GM18505 (cell line): ENCODE measurements around the gene ARHGEF9.
A peak's percentile ranks its signal among the peaks of the same experiment; 100 is the strongest.

ENCODE experiments used
- ATAC-seq: cut with Tn5 transposase; IDR thresholded peaks from one replicate; pipeline ENCODE4 v1.9.1; 2021; ENCODE audit not compliant: unreplicated experiment
- POLR2A ChIP-seq: IDR thresholded peaks from 4 replicates; pipeline ENCODE4 v1.6.1; 2011; ENCODE audit warnings: borderline replicate concordance; ENCODE audit not compliant: insufficient read depth, insufficient read length; ENCODE audit errors: extremely low read depth

Gene ARHGEF9

DNA sequence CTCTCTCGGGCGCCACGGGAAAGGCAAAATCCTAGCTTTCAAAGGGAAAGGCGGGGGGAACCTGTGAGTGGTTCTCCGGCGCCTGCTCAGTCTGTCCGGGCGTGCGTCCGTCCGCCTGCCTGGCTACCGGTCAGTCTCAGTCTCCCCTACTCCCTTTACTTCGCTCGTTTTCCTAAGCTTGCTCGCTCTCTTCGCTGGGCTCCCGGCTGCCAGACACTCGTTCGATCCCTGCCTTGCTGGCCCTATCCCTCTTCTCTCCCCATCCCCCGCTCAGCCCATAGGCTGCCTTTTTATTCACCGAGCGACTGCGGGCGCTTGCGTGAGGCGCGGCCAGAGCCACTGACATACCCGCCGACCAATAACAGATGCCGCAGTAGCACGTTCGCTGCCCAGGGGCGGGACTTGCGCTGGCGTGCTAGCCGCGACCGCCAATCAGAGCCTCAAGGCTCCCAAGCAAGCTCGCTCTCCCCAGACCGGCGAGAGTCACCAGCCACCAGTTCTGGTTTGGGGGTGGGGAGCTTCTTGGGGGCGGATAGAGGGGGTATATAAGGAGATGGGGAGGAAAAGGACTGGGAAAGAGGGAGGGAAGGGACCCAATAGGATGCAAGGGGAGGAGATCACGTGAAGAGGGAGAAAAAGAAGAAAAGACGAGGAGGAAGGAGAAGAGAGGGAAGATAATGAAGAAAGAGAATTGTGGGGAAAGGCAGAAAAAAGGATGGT is 30.0 kb downstream of the ARHGEF9 start:
- peak; percentile 98 for ATAC-seq
- peak; percentile 81 for TF ChIP-seq POLR2A

DNA sequence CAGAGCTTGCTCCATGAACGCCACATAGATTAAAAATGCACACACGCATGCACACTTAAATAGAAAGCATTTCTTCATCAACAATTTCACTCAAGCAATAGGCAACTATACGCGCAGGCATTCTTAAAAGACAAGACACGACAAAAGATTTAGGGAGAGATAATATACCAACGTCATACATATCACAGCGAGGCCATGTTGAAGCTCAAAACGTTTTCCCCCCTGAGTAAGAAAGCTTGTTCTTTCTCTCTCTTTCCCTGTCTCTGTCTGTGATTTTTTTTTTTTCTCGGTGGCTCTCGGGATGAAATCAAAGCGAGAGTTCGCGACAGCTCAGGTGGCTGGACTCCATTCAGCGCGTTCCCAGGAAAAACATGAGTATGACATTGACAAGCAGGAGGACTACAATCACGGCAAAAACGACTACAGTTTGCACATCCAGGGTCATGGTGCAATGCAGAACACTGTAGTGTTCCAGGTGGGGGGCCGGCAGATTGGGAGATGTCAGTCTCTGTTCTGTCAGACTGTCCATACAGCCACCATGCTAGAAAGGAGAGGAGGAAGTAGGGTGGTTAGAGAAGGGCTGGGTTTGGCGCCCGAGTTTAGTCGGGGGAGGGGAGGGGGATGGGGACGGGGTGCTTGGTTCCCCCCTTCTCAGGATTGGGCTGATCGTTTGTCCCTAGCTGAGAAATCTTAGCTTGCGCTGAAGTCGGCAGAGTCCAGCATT is 30.7 kb downstream of the ARHGEF9 start:
- no peak for TF ChIP-seq POLR2A
- peak; percentile 26 for ATAC-seq

DNA sequence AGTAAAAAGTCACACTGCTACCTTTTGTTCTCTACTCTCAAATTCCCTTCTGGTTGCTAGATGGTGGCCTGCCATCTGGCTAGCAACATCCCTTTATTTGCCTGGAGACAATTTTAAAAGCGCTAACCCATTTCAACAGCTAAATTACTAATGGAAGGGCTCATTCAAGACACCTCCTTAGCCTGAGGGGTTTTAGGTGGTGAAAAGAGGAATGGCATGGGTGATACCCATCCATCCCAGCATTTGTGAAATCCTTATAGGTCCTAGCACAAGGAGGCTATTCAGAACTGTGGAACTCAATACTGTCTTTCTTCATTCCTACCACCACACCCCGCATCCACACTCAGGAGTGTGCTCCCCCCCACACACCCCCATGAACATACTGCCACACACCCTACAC is 33.5 kb downstream of the ARHGEF9 start:
- no peak for TF ChIP-seq POLR2A
- no peak for ATAC-seq

DNA sequence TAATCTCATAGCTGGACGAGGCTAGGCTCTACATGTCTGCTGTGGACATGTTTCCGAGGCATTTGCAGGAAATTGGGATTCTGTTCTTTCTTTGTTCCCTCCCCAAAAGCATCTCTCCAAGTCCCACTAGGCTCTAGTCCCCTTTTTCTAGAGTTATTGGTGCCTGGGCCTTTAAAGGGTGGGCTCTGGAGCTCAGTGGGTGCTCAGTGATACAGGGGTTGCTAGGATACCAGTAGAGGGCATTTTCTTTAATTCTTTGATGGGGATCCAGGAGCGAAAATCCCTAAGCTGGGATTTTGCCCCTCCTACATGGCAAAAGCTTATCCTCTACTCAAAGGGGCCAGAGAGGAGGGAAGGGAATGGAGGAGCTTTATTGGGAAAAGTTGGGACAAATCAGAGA is 34.2 kb downstream of the ARHGEF9 start:
- ATAC-seq: no peak
- TF ChIP-seq POLR2A: no peak

DNA sequence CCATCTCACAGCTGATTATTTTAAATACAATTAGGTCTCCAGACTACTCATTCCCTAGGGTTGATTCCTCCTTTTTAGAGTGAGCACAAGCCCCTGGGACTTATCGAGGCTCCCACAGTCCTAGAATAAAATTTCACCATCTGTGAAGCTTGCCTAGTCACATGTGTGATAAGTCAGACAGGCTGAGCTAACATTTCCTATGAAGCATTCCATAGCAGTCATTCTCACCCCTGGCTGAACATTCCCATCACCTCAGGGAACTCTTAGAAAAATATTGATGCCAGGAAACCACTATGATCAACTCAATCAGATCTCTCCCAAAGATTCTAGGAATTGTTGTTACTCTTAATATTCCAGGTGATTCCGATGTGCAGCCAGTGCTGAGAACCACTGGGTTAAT is 37.7 kb downstream of the ARHGEF9 start:
- no peak for ATAC-seq
- TF ChIP-seq POLR2A: no peak

DNA sequence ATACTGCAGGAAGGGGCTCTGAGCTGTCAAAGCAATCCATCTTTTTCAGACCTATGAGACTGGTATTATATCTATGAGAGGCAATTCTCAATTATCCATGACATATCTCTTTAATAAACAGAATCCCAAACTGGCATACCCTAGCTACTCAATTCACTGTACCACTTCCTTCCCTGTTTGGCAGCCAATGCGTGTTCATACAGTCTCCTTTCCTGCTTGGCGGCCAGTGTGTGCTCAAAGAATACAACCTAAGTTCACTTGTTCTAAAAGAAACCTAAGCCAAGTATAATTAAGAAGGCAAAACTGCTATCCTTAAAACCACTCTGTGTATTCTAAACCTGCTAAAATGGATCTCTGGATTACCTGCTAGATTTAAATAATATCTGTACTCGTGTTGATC is 38.3 kb downstream of the ARHGEF9 start:
- no peak for ATAC-seq
- no peak for TF ChIP-seq POLR2A

DNA sequence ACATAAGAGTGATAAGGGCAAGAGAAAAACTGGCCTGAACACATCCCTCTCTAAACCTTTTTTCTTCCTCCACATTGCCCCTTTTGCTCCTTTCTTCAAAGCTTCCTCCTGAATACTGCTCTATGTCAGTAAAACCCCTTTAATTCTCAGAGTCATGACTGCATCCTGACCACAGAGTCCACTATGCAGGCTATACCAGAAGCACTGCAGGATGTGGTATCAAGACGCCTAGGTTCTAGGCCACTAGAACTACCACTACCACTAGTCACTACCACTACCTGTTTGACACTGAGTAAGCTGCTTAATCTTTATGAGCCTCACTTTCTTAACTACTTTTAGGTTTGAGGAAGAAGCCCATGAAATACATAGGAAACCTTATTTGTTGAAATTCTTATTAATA is 38.7 kb downstream of the ARHGEF9 start:
- ATAC-seq: peak; percentile 80
- no peak for TF ChIP-seq POLR2A

DNA sequence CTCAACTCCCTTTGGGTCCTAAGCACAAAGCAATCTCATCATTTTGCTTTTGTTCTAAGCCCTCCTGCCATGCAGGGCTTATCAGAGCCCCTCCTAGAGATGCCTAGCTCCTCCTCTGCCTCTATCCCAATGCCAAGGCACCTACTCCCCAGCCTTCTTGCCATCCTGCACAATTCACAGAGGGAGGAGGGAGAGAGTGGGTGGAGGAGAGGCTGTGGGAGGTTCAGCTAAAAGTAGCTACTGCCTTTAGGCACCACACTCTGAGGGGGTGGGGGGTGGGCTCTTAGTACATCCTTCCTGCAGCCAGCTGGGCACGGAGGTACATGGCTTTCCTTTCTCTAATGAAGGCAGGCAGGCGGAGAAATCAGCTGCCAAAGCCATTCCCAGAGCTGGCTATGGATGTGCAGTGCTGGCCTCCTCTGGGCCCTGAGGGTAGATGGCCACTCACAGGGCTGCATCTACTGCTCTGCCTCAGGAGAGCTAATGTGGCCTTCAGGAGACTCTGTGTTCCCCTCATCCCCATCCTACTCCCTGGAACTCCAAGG is 40.1 kb downstream of the ARHGEF9 start:
- TF ChIP-seq POLR2A: no peak

DNA sequence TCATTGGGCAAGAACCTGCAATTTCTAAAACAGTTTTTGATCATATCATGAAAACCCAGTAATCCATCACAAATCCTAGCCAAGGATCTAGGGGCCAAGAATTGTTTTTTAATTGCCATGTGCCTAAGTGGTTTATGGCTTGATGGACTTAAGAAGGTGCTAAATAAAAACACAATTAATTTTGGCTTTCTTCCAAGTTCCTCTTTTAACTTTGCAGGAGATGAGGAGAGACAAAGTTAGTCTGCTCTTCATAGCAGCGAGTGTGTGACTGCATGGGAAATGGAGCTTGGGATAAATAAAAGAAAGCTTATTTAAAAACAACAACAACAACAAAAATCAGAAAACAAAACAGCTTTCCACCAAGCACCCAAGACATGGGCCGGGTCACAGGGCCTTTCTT is 41.4 kb downstream of the ARHGEF9 start:
- ATAC-seq: no peak
- no peak for TF ChIP-seq POLR2A

More for the DNA sequence above, 40.1 kb downstream of the ARHGEF9 start:
- no peak for ATAC-seq

DNA sequence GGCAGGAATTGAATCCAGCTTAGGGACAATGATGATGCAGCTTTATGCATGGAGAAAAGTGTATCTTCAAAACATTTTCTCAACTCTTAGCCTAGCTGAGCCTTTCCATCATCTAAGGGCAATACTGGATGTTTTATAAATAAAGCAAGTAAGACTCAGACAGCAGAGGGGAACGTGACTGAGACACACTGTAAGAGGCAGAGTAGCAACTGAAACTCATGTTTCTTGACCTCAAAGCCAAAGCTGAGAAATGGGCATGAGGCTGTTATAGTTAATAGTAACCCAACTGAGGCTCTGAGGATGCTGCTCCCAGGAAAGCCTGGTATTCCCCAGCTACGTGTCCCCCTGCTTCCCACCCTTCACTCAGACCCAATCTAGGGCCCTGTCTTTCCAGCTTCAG is 44.6 kb downstream of the ARHGEF9 start:
- TF ChIP-seq POLR2A: no peak
- ATAC-seq: no peak

DNA sequence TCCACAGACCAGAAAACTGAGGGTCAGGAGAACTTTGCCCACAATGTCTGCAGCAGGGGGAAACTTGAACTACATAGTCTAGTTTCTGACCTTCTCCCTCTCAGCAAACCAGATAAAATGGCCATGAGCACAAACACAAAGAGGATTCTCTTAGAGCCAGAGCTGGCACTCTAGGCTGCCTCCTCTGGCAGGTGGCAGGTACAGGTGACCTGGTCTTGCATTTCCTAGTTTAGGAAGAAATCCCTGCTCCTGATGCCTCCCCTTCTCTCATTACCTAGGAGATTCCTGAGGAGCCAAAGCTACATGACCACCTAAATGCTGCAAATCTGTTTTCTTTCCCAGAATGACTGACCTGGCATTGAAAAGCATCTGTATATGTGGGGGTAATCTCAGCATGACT is 45.1 kb downstream of the ARHGEF9 start:
- no peak for ATAC-seq
- no peak for TF ChIP-seq POLR2A

DNA sequence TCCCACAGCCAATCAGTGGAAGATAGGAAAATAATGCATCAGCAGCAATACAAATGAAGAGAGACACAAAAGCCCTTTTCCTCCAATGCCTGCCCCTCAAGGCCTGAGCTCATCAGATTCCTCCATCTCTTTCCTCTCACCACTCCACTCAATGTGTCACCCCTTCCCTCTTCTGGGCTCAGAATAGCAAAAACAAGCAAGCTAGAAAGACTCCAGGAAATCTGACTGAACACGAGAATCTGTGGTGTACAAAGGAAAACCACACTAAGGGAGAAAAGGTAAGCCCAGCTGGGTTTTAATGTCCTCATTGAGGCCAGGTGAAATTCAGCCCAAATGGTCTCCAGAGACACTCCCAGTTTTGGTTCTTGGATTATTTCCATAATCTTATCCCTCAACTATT is 46.3 kb downstream of the ARHGEF9 start:
- no peak for TF ChIP-seq POLR2A
- ATAC-seq: no peak

DNA sequence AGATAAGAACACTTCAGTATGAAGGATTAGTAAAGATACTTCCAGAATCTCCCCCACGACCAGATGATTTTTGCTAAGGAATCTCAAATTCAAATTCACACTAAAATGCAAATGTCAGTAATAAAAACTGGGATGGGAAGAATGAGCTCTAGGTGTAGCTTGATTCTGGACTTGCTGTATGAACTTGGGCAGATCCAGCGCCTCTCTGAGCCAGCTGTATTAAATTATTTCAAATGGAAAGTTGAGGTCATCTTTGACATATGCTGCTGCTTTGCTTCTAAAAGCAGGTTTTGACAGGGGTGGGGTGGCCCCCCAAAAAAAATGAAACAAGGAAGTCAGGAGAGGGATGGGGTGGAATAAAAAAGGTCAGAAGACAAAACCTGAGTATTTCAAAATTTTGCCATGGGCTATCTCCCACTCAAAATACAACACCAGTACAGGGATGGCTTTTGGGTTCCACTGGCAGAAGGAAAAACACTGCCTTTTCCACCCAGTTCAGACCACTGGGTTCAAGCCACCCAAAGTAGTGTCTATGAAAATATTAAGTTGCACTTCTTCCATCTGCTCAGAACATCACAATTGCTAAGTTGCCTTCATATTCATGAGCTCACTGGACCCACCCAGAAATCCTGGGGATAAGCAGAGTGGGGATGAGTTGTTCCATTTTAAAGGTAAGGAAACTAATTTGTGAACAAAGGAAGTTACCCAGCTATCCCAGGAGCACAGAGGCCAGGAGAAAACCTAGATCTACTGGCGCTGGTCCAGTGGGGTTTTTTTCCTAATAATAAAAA is 47.7 kb downstream of the ARHGEF9 start:
- no peak for ATAC-seq
- no peak for TF ChIP-seq POLR2A
